HepG2 (cell line): ENCODE measurements around the gene FITM2. TPM values are rescaled to one million over a fixed set of nuclear protein-coding genes. Genes with fewer than 3 reads are reported as not detected.

Experiments used
- ARNT ChIP-seq: fragments of 450-650 bp; IDR thresholded peaks from 2 replicates; pipeline ENCODE4 v1.6.1; 2017
- HMGXB3 ChIP-seq: sonication (generic); formaldehyde crosslinking; IDR thresholded peaks from 2 replicates; pipeline ENCODE4 v1.4.0; 2020; ENCODE audit warnings: missing genetic modification reagents, borderline replicate concordance
- NFAT5 ChIP-seq: sonication (generic); formaldehyde crosslinking; IDR thresholded peaks from 2 replicates; pipeline ENCODE4 v1.4.0; 2020; ENCODE audit warnings: missing genetic modification reagents
- REPIN1 ChIP-seq: sonication (generic); formaldehyde crosslinking; IDR thresholded peaks from 2 replicates; pipeline ENCODE4 v1.8.0; 2022; ENCODE audit warnings: missing genetic modification reagents, low read depth, mild to moderate bottlenecking, borderline replicate concordance
- SAFB2 ChIP-seq: sonication (generic); formaldehyde crosslinking; IDR thresholded peaks from 2 replicates; pipeline ENCODE4 v1.5.1; 2020; ENCODE audit warnings: missing genetic modification reagents, low read depth, mild to moderate bottlenecking, borderline replicate concordance
- SSRP1 ChIP-seq: IDR thresholded peaks from 2 replicates; pipeline ENCODE4 v1.6.1; 2016; ENCODE audit warnings: control low read depth
- TERF1 ChIP-seq: sonication (generic); formaldehyde crosslinking; IDR thresholded peaks from 2 replicates; pipeline ENCODE4 v1.8.0; 2022; ENCODE audit warnings: mild to moderate bottlenecking, missing genetic modification reagents, moderate library complexity
- TGIF2 ChIP-seq: IDR thresholded peaks from 2 replicates; pipeline ENCODE4 v1.6.1; 2016; ENCODE audit warnings: control low read depth, missing compliant biosample characterization
- THRA ChIP-seq: sonication (generic); formaldehyde crosslinking; IDR thresholded peaks from 2 replicates; pipeline ENCODE4 v1.4.0; 2020; ENCODE audit warnings: missing genetic modification reagents, borderline replicate concordance
- ZNF275 ChIP-seq: sonication (generic); formaldehyde crosslinking; IDR thresholded peaks from 2 replicates; pipeline ENCODE4 v1.8.0; 2022; ENCODE audit warnings: missing genetic modification reagents, mild to moderate bottlenecking, inconsistent platforms, borderline replicate concordance
- ZNF3 ChIP-seq: IDR thresholded peaks from 2 replicates; pipeline ENCODE4 v1.7.0; 2017; ENCODE audit warnings: inconsistent platforms
- ZNF33B ChIP-seq: sonication (generic); formaldehyde crosslinking; IDR thresholded peaks from 2 replicates; pipeline ENCODE4 v1.5.1; 2020; ENCODE audit warnings: mild to moderate bottlenecking, missing genetic modification reagents
- ZNF430 ChIP-seq: sonication (generic); formaldehyde crosslinking; IDR thresholded peaks from 2 replicates; pipeline ENCODE4 v1.9.0; 2021; ENCODE audit warnings: mild to moderate bottlenecking, missing genetic modification reagents
- ZNF878 ChIP-seq: sonication (generic); formaldehyde crosslinking; IDR thresholded peaks from 2 replicates; pipeline ENCODE4 v1.8.1; 2023; ENCODE audit warnings: mild to moderate bottlenecking, missing genetic modification reagents, moderate library complexity
- polyA plus RNA-seq, 8 experiments: library from polyadenylated mRNA; depleted of rRNA in 3 of 8; stranded (reverse) in 7 of 8; unstranded in 1 of 8; fragments of >200 nt; fragmentation: Illumina TruSeq in 4 of 8; extraction: Trizol in 4 of 8; gene quantifications; 2 replicates each; pipeline versions ENCODE4 v1.2.1 to v1.2.3, GENCODE V29; 2011 to 2016; ENCODE audit warnings: low read depth in 4 of 8, missing spikeins in 1 of 8, mixed read lengths in 1 of 8; ENCODE audit not compliant: insufficient read depth in 1 of 8
- total RNA-seq, 5 experiments: library from RNA; depleted of rRNA; stranded (reverse); fragments of >200 nt; fragmentation: Illumina TruSeq; extraction: Trizol; gene quantifications; 2 replicates each; pipeline ENCODE4 v1.2.3, GENCODE V29; 2016; ENCODE audit warnings: low read depth in 1 of 5

The FITM2 gene
- total and polyA plus RNA-seq, 2 of the 13 experiments (the other 11 are each of a cell fraction or from before 2014, with no cell fraction given): 9.6 to 24.5 TPM

GRCh38 chr20:44310664-44311639 is at the start of gene FITM2 (continued):
- TF ChIP-seq SSRP1 (peak; percentile 93; the same call in 1 of the 2 replicates), ARNT (no peak), HMGXB3 (CRISPR knock-in tag) (peak; percentile 89), ZNF33B (CRISPR knock-in tag) (peak; percentile 87), TGIF2 (CRISPR knock-in tag) (peak; percentile 90), SAFB2 (CRISPR knock-in tag) (peak; percentile 98), ZNF878 (CRISPR knock-in tag) (no peak), ZNF3 (no peak), NFAT5 (CRISPR knock-in tag) (no peak; the same call in 1 of the 2 replicates), TERF1 (CRISPR knock-in tag) (no peak), THRA (peak; percentile 91), ZNF275 (CRISPR knock-in tag) (peak; percentile 93; the same call in 1 of the 2 replicates), REPIN1 (CRISPR knock-in tag) (peak; percentile 99), ZNF430 (CRISPR knock-in tag) (peak; percentile 98)
